Endodermal cell (in vitro differentiated cells): ENCODE data around the gene CABP4. TPM values are rescaled to one million over a fixed set of nuclear protein-coding genes. Genes with fewer than 3 reads are reported as not detected.

ENCODE experiments used
- DNase-seq: peaks from one replicate; pipeline ENCODE4 v3.0.0-alpha.2; 2017
- H3K27ac ChIP-seq: 2 replicates; pipeline ENCODE4 v1.5.1; 2013; ENCODE audit warnings: mild to moderate bottlenecking, low read depth, low read length, moderate library complexity
- H3K27me3 ChIP-seq: 2 replicates; pipeline ENCODE4 v1.6.1; 2013; ENCODE audit warnings: mild to moderate bottlenecking, low read length, moderate library complexity; ENCODE audit not compliant: insufficient read depth, control insufficient read depth, poor library complexity, severe bottlenecking
- H3K36me3 ChIP-seq: 2 replicates; pipeline ENCODE4 v1.7.0; 2013; ENCODE audit warnings: mild to moderate bottlenecking, low read length, moderate library complexity; ENCODE audit not compliant: control insufficient read depth, insufficient read depth
- H3K4me1 ChIP-seq: one replicate; pipeline ENCODE4 v1.7.0; 2013; ENCODE audit warnings: low read length; ENCODE audit not compliant: control insufficient read depth, insufficient read depth
- H3K4me3 ChIP-seq: 2 replicates; pipeline ENCODE4 v1.5.1; 2013; ENCODE audit warnings: mild to moderate bottlenecking, low read length, moderate library complexity
- H3K9ac ChIP-seq: 2 replicates; pipeline ENCODE4 v1.6.1; 2013; ENCODE audit warnings: mild to moderate bottlenecking, low read length, moderate library complexity; ENCODE audit not compliant: poor library complexity, severe bottlenecking; ENCODE audit errors: extremely low read depth
- H3K9me3 ChIP-seq: 2 replicates; pipeline ENCODE4 v1.6.1; 2013; ENCODE audit warnings: mild to moderate bottlenecking, low read length, moderate library complexity; ENCODE audit not compliant: control insufficient read depth
- H3K27ac Mint-ChIP-seq: 2 replicates; pipeline ENCODE4 v1.8.0; 2020; ENCODE audit warnings: mixed read lengths
- H3K27me3 Mint-ChIP-seq: 2 replicates; pipeline ENCODE4 v1.8.0; 2021; ENCODE audit warnings: mild to moderate bottlenecking, mixed read lengths; ENCODE audit not compliant: insufficient read depth
- H3K36me3 Mint-ChIP-seq: 2 replicates; pipeline ENCODE4 v1.8.0; 2020; ENCODE audit warnings: low read depth, mixed read lengths
- H3K4me1 Mint-ChIP-seq: 2 replicates; pipeline ENCODE4 v1.8.0; 2020; ENCODE audit warnings: mixed read lengths
- H3K4me3 Mint-ChIP-seq: 2 replicates; pipeline ENCODE4 v1.8.0; 2020; ENCODE audit warnings: mild to moderate bottlenecking, moderate library complexity, mixed read lengths
- H3K9me3 Mint-ChIP-seq: 2 replicates; pipeline ENCODE4 v1.8.0; 2020; ENCODE audit warnings: mild to moderate bottlenecking, mixed read lengths
- WGBS, 2 experiments: methylation state at CpG; one replicate each; pipeline versions ENCODE4 v1.1.5 to v1.1.7; 2013; ENCODE audit warnings: missing lambda C conversion rate in 2 of 2, mixed read lengths in 1 of 2; ENCODE audit not compliant: insufficient coverage in 1 of 2, insufficient read length in 1 of 2; 5-methylcytosine and 5-hydroxymethylcytosine counted together
- total RNA-seq, 2 donors: library from RNA; stranded (reverse); fragmentation: NEBNext Ultra II Directional in 1 of 2; extraction: Animal tissue kit (Norgen Biotek cat#: 25700) in 1 of 2; gene quantifications; 2 replicates in 1 of 2; 3 replicates in 1 of 2; pipeline ENCODE4 v1.2.1, GENCODE V29; 2021
- TF ChIP-seq, protein P1 (sequence below): fragments of 200-600 bp; sonication (generic); conservative IDR thresholded peaks from 2 replicates; pipeline ENCODE4 v1.5.0; 2021; ENCODE audit warnings: antibody characterized with exemption, mild to moderate bottlenecking

CABP4 gene
- total RNA-seq, 2 donors from 2014 or later: not detected

DNA sequence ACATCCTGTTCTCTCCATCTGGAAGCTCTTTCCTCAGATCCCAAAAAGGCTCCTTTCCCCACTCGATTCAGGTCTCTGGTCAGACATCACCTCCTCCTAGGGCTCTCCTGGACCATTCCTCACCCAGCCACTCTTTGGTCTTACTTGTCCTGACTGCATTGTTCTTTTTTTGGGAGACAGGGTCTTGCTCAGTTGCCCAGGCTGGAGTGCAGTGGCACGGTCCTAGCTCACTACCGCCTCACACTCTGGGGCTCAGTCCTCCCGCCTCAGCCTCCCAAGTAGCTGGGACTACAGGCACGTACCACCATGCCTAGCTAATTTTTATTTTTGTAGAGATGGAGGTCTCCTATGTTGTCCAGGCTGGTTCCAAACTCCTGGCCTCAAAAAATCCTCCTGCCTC is 9.6 kb upstream of the CABP4 start:
- TF ChIP-seq, protein P1, sequence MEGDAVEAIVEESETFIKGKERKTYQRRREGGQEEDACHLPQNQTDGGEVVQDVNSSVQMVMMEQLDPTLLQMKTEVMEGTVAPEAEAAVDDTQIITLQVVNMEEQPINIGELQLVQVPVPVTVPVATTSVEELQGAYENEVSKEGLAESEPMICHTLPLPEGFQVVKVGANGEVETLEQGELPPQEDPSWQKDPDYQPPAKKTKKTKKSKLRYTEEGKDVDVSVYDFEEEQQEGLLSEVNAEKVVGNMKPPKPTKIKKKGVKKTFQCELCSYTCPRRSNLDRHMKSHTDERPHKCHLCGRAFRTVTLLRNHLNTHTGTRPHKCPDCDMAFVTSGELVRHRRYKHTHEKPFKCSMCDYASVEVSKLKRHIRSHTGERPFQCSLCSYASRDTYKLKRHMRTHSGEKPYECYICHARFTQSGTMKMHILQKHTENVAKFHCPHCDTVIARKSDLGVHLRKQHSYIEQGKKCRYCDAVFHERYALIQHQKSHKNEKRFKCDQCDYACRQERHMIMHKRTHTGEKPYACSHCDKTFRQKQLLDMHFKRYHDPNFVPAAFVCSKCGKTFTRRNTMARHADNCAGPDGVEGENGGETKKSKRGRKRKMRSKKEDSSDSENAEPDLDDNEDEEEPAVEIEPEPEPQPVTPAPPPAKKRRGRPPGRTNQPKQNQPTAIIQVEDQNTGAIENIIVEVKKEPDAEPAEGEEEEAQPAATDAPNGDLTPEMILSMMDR: no peak
- no peaks in the 10 kb centered on the region for H3K27me3 ChIP-seq
- no peak overlapping the region for H3K27ac ChIP-seq
- no peaks in the 10 kb centered on the region for H3K4me1 ChIP-seq
- Mint-ChIP-seq H3K27ac (peak overlapping the region; percentile 23), H3K36me3 (peaks cover 12% of the 10 kb centered on the region), H3K4me1 (no peaks in the 10 kb centered on the region), H3K9me3 (no peaks in the 10 kb centered on the region), H3K27me3 (no peaks in the 10 kb centered on the region), H3K4me3 (no peak overlapping the region)
- no peak for DNase-seq
- H3K9me3 ChIP-seq: no peaks in the 10 kb centered on the region
- no peak overlapping the region for H3K9ac ChIP-seq
- 83 to 89% methylated on average over 3 to 5 of the region's 5 CpGs for WGBS, 2 experiments
- H3K4me3 ChIP-seq: no peak overlapping the region
- peaks cover 13% of the 10 kb centered on the region for H3K36me3 ChIP-seq

DNA sequence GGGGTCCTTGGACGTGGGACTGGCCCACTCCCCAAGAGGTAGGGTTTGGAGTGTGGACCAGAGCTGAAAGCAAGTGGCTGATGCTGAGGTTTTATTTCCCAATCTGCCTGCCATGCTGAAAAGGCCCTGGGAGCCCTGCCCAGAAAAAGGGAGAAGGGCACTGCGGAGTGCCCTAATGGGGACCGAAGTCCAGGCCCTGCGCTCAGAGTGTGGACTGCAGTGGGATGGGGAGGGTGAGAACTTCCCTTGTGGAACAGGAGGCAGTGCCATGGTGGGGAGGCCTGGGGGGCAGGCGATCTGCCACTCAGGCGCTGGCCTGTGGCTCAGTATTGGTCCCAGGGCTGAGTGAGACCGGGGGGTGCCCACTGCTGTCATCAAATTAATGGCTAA is 6.9 kb upstream of the CABP4 start:
- Mint-ChIP-seq H3K36me3 (no peaks in the 10 kb centered on the region), H3K4me1 (no peaks in the 10 kb centered on the region), H3K27ac (no peak overlapping the region), H3K27me3 (no peaks in the 10 kb centered on the region), H3K9me3 (no peaks in the 10 kb centered on the region), H3K4me3 (no peak overlapping the region)
- H3K9me3 ChIP-seq: no peaks in the 10 kb centered on the region
- TF ChIP-seq, protein P1: no peak
- no peak overlapping the region for H3K9ac ChIP-seq
- no peak for DNase-seq
- H3K36me3 ChIP-seq: no peaks in the 10 kb centered on the region
- 95 to 100% methylated on average over 3 to 7 of the region's 7 CpGs for WGBS, 2 experiments
- H3K27me3 ChIP-seq: no peaks in the 10 kb centered on the region
- H3K27ac ChIP-seq: no peak overlapping the region
- H3K4me1 ChIP-seq: no peaks in the 10 kb centered on the region
- H3K4me3 ChIP-seq: no peak overlapping the region

DNA sequence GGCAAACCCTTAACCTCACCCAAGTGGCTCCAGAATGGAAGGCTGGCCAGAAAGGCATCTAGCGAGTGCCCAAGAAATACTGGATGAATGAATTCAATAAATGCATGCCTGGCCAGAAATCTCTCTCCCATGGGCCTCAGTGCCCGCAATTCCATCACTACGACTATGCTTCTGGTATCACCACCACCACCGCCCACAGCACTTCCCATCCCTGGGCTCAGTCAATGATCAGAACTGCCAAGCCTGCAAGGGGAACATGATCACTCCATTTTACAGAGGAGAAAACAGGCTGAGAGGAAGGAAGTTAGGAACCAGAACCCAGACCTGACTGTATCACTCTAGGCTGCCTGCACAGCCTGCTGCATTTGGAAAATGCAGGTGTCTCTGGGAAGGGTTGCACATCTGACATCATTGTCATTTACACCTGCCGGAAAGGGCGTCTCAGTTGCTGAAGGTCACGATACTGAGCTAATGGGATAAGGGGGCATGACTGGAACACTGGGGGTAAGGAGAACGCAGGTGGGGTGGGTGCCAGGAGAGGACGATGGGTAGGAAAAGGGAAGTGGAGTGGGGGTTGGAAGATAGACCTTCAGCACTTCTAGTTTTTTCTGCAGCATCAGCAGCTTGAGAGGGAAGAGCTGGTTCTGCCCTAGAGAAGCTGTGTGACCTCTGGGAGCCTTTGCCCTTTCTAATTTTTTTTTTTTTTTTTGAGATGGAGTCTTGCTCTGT is 5.9 kb upstream of the CABP4 start:
- H3K4me1 ChIP-seq: no peaks in the 10 kb centered on the region
- H3K27me3 ChIP-seq: no peaks in the 10 kb centered on the region
- no peaks in the 10 kb centered on the region for H3K36me3 Mint-ChIP-seq
- H3K9me3 ChIP-seq: no peaks in the 10 kb centered on the region
- H3K9ac ChIP-seq: no peak overlapping the region
- H3K27me3 Mint-ChIP-seq: no peaks in the 10 kb centered on the region
- 93 to 100% methylated on average over 6 to 9 of the region's 9 CpGs for WGBS, 2 experiments
- H3K36me3 ChIP-seq: no peaks in the 10 kb centered on the region
- TF ChIP-seq, protein P1: no peak
- no peak for DNase-seq
- H3K9me3 Mint-ChIP-seq: no peaks in the 10 kb centered on the region
- no peak overlapping the region for H3K4me3 ChIP-seq
- H3K4me3 Mint-ChIP-seq: no peak overlapping the region
- no peaks in the 10 kb centered on the region for H3K4me1 Mint-ChIP-seq
- H3K27ac ChIP-seq: no peak overlapping the region
- no peak overlapping the region for H3K27ac Mint-ChIP-seq
